ENCODE measurements around the gene WNT2.
"Not testable (repeated sequence)": the region's sequence is repeated elsewhere in the genome, so short reads cannot be mapped to it uniquely, and the experiment has no call there.

The WNT2 gene

DNA sequence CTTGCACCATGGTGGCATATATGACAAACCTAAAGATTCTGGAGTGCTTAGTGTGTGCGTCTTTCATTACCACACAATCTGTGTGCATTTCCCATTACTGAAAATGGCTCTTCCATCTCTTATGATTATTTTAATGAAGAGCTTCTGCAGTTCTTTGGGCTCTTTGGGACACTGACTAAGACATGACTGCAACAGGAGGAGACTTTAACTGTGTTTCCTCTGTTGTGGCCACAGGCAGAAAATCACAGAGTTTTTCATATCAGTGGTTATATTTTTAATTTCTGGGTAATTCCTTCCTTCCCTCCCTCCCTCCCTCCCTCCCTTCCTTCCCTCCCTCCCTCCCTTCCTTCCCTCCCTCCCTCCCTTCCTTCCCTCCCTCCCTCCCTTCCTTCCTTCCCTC is 58.1 kb downstream of the WNT2 start:
- no peak for DNase-seq (ENCODE audit: low read depth in 1 of 2, low spot score in 1 of 2)

DNA sequence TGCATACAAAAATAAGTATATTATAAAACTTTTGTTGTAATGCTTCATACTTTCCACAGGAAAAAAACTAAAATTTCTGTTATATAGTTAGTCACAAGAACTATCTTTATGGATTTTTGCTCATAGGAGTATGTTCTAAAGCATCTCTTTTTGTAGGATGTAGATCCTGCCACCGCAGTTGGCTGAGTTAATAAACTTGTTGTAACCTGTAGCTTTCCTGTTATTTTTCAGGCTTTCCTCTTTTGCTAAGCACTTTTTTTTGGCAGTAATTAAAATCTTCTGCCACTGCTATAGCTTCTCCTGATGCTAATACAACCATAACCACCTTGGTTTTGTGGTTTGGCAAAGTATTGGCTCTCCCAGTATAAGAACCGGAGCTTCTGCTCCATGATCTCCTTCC is 60.3 kb downstream of the WNT2 start:
- DNase-seq (ENCODE audit: low read depth in 1 of 2, low spot score in 1 of 2) = no peak

DNA sequence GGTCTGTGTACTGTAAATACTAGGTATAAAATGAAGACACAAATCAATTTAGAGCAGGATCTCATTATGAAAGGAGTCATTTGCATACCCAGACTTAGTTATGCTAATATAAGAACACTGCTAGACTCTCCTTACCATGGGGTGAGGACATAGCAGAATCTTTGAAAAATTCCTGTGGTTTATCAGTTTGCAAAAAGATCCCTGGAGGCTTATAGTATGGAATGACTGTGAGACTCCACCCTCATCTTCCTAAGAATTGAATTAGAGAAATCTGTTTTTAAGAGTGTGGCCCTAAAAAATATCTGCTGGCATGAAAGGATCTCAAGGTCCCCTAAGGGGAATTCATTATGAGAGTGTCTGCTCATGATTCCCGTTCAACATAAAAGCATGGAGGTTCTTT is 63.2 kb downstream of the WNT2 start:
- no peak for DNase-seq (ENCODE audit: low read depth in 1 of 2, low spot score in 1 of 2)

DNA sequence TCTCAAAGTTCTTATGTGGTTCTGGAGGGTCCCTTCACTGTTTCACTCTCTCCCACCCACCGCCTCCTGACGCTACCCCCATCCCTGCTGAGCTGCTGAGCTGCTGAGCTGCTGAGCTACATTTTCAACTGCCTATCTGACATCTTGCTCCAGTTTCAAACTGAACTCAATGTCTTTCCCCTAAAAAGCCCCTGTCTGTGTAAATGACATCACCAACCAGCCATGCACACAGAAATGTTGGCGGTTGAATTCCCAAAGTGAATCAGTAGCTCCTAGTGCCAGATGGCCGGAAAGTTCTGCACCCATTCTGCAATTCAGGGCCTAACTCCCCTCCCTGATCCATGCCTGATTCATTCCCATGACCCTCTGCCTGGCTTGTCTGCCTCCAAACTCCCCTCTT is 71.2 kb downstream of the WNT2 start:
- no peak for DNase-seq (ENCODE audit: low read depth in 1 of 2, low spot score in 1 of 2)

DNA sequence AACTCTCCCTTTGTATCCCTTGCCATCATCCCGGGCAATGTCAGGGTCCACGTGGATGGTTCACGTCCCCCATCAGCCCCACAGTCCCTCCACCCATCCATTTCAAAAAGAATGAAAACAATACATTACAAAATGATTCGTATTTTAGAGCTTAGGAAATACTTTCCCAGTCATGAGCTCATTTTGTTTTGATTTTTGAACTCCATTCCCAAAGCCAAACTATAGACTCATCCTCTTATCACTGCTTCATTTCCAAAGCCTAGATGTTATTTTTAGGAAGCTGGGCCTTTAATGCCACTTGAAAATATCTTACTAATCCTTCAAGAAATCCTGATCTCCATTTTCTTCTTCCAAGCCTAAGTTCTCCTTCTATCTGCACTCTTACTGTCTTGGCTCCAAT is 72.1 kb downstream of the WNT2 start:
- DNase-seq (ENCODE audit: low read depth in 1 of 2, low spot score in 1 of 2) = no peak

DNA sequence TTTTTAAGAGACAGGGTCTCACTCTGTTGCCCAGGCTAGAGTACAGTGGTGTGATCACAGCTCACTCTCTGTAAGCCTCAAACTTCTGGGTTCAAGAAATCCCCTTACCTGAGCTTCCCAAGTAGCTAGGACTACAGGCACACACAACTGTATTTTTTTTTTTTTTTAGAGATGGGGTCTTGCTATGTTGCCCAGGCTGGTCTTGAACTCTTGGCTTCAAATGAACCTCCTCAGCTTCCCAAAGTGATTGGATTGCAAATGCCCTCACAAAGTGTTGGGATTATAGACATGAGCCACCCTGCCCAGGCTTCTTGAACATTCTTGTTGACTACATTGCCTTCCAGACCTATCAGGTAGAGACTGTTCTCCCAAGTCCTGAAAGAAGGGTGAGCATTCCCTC is 72.6 kb downstream of the WNT2 start:
- DNase-seq (ENCODE audit: low read depth in 1 of 2, low spot score in 1 of 2) = no peak

DNA sequence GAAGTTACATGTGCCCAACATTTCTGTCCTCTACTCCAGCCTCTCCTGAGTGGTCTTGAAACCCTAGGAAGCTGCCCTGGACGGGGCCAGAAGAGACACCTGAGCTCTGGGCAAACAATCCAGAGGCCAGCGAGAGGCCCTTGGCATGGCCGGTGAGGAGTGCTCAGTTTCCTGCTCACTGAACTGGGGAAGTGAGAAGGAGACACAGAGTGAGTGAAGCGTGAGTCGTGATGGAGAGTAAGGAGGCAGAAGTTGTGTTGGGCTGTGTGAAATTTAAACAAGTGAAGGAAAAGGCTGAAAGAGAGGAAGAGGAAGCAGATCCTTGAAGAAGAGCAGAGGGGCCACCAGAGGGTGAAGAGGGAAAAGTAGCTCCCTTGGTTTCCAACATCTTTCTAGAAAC is 73.2 kb downstream of the WNT2 start:
- no peak for DNase-seq (ENCODE audit: low read depth in 1 of 2, low spot score in 1 of 2)

DNA sequence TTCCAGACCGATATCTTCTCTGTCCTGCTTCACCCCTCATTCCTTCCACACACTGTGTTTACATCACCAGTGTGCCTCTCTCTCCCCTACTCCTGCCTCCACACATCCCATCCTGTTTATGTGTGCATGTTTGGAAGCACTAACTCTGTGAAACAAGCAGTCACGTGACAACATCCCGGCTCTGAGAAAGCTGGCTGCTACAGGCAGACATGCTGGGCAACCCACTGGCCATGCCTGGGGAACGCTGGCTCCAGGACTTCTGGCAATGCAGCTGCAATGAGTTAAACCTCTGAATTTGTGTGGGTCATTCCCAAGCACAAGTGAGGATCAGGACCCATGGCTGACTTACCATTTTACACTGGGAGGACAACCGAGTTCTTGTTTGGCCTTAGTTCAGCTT is 74.0 kb downstream of the WNT2 start:
- DNase-seq (ENCODE audit: low read depth in 1 of 2, low spot score in 1 of 2) = no peak

DNA sequence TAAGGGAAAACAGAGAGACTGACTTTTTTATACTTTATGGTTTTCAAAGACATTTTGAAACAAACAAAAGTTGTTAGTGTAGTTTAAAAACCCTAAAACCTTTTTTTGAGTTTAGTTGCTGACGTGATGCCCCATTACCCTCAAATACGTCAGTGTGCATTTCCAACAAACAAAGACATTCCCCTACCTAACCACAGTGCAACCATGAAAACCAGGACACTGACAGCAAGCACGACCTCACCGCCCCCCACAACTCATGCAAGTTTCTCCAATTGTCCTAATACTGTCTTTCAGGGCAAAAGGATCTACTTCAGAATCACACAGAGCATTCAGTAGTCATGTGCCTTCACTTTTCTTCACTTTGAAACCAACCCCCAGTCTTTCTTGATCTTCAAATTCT is 75.0 kb downstream of the WNT2 start:
- DNase-seq (ENCODE audit: low read depth in 1 of 2, low spot score in 1 of 2) = no peak

DNA sequence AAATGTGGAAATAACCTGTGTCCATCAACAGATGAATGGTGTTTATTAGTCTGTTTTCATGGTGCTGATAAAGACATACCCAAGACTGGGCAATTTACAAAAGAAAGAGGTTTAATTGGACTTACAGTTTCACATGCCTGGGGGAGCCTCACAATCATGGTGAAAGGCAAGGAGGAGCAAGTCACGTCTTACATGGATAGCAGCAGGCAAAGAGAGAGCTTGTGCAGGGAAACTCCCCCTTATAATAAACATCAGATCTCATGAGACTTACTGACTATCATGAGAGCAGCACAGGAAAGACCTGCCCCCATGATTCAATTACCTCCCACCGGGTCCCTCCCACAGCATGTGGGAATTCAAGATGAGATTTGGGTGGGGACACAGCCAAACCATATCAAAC is 77.2 kb downstream of the WNT2 start:
- DNase-seq (ENCODE audit: low read depth in 1 of 2, low spot score in 1 of 2) = not testable (repeated sequence)

DNA sequence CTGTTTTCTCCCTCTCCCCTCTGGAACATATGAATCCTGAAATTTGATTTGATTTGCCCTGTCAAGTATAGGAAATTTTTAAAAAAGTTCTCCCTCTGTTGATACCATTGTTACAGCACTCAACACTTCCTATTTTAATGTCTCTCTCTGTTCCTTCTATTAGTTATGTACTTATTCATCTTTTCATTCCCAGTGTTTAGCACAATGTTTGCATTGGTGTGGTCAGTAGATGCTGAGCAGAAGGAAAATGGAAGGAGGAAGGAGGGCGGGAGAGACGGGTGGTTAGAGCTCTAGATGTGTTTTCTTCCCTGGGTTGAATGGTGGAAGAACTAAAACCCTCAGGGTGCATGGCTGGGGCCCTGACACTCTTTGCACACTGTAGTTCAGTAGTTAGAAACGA is 79.5 kb downstream of the WNT2 start:
- no peak for DNase-seq (ENCODE audit: low read depth in 1 of 2, low spot score in 1 of 2)

DNA sequence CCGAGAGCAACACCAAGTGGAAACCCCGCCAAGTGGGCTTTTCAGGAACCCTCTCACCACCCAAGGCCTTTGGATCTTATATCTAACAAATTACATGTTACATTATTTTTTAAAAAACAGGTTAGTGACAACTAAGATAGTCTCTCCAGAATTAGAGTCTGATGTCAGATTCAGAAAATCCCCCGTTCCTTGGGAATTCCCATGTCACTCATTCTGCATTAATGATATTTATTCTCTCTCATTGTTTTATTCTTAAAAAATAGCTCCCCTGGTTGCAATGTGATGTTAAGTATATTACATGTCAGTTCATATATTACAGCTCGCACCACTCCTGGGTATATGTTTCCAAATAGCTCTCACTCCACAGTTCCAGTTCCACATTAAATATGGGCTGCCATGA is 81.8 kb downstream of the WNT2 start:
- no peak for DNase-seq (ENCODE audit: low read depth in 1 of 2, low spot score in 1 of 2)

DNA sequence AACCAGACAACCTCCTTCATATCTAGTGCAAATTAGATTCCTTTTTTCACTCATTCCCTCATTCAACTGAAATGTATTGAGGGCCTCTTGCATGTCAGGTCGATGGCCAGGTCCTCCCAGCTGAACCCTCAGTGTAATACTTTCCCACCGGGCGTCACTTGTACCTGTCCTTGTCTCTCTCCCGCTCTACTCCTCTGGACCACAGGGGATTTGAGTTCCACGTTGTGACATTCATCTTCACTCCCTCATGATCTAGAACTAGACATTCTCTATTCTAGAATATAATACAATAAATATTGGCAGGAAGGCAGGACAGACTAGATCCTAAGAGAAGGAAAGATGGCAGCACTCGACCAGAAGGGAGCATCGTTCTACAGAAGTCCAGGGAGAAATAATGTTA is 83.9 kb downstream of the WNT2 start:
- DNase-seq (ENCODE audit: low read depth in 1 of 2, low spot score in 1 of 2) = no peak

DNA sequence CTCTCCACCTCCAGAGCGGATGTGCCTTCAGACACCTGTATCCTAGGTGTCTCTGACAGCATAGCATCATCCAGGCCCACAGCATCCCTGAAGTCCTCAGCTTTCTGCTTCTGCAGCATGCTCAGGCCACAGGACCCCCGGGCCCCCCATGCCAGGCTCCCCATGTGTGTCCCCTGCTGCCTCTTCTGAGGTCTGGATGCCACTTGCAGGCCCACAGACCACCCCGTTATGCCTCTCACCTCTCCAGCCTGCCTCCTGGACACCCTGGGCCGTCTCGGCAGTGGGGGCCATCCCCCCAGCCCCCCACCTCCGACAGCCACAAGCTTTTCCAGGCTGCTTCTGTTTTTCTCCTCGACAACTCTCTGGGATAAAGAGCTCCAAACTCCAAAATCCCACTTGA is 84.4 kb downstream of the WNT2 start:
- DNase-seq (ENCODE audit: low read depth in 1 of 2, low spot score in 1 of 2) = no peak

DNA sequence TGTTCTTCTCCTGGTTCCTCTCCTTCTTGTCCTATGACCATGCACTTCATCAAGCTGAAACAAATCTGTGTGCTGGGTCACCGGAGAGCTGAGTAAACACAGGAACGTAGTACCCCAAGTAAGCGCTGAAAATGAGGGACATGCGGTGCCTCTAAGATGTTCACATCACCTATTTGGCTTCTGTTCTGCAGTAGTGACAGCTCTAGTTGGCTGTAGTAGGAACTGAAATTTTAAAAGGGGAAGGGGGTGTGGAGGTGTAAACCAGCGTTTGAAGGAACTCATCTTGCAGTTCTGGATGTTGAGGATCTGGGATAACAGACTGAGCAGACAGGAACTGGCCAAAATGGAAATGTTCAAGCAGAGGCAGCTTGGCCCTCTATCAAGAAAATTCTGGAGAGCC is 85.2 kb downstream of the WNT2 start:
- no peak for DNase-seq (ENCODE audit: low read depth in 1 of 2, low spot score in 1 of 2)

DNA sequence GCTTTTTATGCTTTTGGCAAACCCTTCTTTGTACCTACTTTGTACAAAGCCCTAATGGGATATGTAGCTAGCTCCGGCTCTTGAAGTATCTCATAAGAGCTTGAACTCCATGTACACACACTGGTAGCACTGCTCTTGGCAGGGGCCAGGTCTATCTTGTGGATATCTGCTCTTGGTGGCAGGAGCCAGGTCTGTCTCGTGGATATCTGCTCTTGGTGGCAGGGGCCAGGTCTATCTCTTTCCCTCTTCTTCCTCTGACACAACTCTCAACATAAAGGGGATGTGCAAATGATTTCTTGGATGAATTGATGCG is 91.9 kb downstream of the WNT2 start:
- DNase-seq (ENCODE audit: low read depth in 1 of 2, low spot score in 1 of 2) = no peak

DNA sequence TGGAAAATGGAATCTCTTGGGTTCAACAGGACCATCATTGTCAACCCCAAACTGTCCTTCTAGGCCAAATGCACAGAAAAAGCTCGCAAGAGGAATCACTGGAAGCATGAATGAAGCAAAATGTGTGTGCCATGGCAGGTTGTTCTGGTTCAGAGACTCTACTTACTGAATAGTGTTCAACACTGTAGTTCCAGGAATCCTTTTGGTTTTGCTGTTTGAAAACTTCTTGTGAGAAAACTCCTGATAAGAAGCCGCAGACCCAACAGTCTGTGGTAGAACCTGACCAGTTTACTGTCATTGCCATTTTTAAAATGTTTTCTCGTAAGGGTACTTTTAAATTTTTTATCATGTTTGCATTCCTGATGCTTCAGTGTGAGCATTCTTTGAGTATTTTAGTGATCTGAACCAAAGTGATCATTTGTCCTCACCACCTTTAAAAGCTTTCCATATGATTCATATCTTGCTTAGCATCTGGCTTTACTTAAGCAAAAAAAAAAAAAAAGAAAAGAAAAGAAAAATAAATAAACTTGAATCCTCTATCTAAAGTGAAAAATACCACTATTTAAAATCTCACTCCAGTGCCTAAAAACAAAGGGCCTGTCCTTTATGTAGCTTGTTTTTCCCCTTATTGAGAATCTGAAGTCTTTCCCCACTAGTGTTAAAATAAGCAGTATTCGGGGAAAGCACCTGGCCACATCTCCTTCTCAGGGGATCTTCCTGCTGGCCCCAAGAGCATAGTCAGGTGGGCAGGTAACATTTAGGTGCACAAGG is 92.4 kb downstream of the WNT2 start:
- DNase-seq (ENCODE audit: low read depth in 1 of 2, low spot score in 1 of 2) = no peak

DNA sequence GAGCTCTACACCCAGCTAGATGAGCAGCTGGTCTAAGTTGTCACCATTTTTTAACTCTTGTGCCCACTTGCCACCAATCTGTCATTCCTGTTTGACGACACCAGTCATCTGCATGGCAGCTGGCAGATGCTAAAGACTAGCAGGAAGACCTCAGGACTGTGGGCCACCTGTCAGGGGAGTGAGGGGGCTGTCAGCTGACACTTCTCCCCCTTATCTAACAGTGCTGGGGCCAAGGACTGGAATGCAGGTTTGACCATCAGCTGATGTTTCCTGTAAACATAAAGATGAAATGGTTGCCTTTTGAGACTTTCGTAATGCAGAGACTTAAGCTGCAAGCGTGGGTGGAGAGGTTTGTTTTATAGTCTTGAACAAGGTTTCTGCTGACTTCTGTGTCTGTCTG is 93.5 kb downstream of the WNT2 start:
- DNase-seq (ENCODE audit: low read depth in 1 of 2, low spot score in 1 of 2) = no peak

DNA sequence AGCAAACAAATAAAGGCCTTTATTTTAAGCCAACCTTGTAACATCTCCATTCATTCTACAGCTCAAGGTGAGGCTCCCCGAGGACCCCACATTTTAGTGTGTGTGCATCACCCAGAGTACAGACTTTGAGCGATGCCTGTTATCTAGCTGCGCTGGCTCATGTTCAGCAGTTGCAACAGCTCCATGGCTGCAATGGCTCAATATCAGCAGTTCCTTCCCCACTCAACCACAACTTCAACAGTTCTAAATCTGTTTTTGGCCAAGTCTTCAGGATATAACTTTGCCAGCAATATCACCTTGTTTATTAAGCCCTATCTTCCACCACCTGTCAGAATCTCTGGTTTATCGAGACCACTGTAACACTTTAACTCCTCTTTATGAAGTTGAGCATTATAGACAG is 95.8 kb downstream of the WNT2 start:
- no peak for DNase-seq (ENCODE audit: low read depth in 1 of 2, low spot score in 1 of 2)

DNA sequence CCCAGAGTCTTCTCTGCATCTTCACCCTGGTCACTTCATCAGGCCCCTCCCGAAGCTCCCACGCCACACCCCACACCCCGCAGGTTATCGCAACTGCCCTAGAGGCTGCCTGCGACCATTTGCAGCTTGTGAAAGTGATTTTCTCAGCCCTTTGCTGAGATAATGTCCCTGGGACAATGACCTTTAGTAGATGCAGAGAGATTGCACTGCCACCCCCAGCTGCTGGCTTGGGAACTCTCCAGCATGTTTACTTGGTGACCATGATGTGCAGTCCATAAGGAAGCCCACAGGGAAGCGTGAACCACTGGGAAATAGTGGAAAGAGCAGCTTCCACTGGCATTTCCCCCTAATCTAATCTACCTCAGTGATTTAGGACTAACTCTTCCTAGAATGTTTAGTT is 97.3 kb downstream of the WNT2 start:
- DNase-seq (ENCODE audit: low read depth in 1 of 2, low spot score in 1 of 2) = no peak
